HCT116 (cell line): ENCODE measurements around the gene SHISAL1. TPM values are rescaled to one million over a fixed set of nuclear protein-coding genes. Genes with fewer than 3 reads are reported as not detected.

Experiments
- ATAC-seq: fragments of 200-7000 bp; cut with Tn5 transposase; 2 replicates; pipeline ENCODE4 v1.9.1; 2020; ENCODE audit warnings: mild to moderate bottlenecking, moderate library complexity
- BruUV-seq: library from RNA; stranded (reverse); fragments of 400-500 nt; replicated peaks from 2 replicates; lab custom pipeline; 2021; lab: Mats Ljungman, UMichigan
- CTCF ChIA-PET: fragments of 300-600 bp; sonication (Branson Sonifier 250); formaldehyde crosslinking; loops from one replicate; lab custom pipeline; 2021; ENCODE audit warnings: antibody characterized with exemption; lab: Charles Lee
- POLR2A ChIA-PET: fragments of 300-600, 350-600 bp; sonication (Branson Sonifier 250); formaldehyde crosslinking; loops from one replicate; lab custom pipeline; 2021; ENCODE audit warnings: antibody characterized with exemption; lab: Charles Lee
- RAD21 ChIA-PET, 2 experiments: fragments of 300-600 bp; sonication (Branson Sonifier 250); formaldehyde crosslinking; loops; one replicate each; lab custom pipeline; 2023; ENCODE audit warnings: low total read pairs in 2 of 2; ENCODE audit not compliant: uncharacterized antibody in 2 of 2, unreplicated experiment in 2 of 2, low non-redundant PET in 1 of 2; lab: Charles Lee
- DNase-seq: peaks from one replicate; pipeline ENCODE4 v3.0.0-alpha.2; 2010; ENCODE audit warnings: low read depth, low spot score
- H2AFZ ChIP-seq: fragments of 200-600 bp; shearing (Covaris generic), sonication (generic); 2 replicates; pipeline ENCODE4 v1.6.1; 2017; ENCODE audit warnings: low read depth, mixed run types, mixed read lengths, antibody characterized with exemption, low read length; ENCODE audit not compliant: poor library complexity, severe bottlenecking
- H3K27ac ChIP-seq: 2 replicates; pipeline ENCODE4 v1.5.1; 2012; ENCODE audit warnings: low read depth, low read length
- H3K27me3 ChIP-seq: fragments of 200-600 bp; sonication (generic); 2 replicates; pipeline ENCODE4 v1.6.1; 2016; ENCODE audit warnings: mixed run types, low read length, mixed read lengths; ENCODE audit not compliant: insufficient read depth
- H3K36me3 ChIP-seq, 2 experiments: fragments of 200-500 bp in 1 of 2; fragments of 200-600 bp in 1 of 2; sonication (Bioruptor generic) in 1 of 2; sonication (generic) in 1 of 2; 2 replicates each; pipeline versions ENCODE4 v1.5.1 to v1.6.1; 2014 to 2016; ENCODE audit warnings: low read length in 2 of 2, inconsistent platforms in 1 of 2, mixed read lengths in 1 of 2, mixed run types in 1 of 2; ENCODE audit not compliant: insufficient read depth in 2 of 2, control insufficient read depth in 1 of 2
- H3K4me1 ChIP-seq, 2 experiments: fragments of 200-600 bp in 1 of 2; sonication (generic) in 1 of 2; 2 replicates each; pipeline versions ENCODE4 v1.5.1 to v1.6.1; 2012 to 2017; ENCODE audit warnings: low read length in 2 of 2, inconsistent platforms in 1 of 2, mild to moderate bottlenecking in 1 of 2, mixed read lengths in 1 of 2, mixed run types in 1 of 2, moderate library complexity in 1 of 2; ENCODE audit not compliant: insufficient read depth in 2 of 2, control insufficient read depth in 1 of 2
- H3K4me2 ChIP-seq: fragments of 200-600 bp; sonication (generic); 2 replicates; pipeline ENCODE4 v1.6.1; 2017; ENCODE audit warnings: mixed run types, low read length, mixed read lengths
- H3K4me3 ChIP-seq, 2 experiments: fragments of 200-600 bp in 1 of 2; sonication (generic) in 1 of 2; replicated peaks in 1 of 2; 2 replicates each; pipeline ENCODE4 v1.5.1; 2011 to 2016; ENCODE audit warnings: low read length in 2 of 2, control low read depth in 1 of 2, low read depth in 1 of 2, mild to moderate bottlenecking in 1 of 2, mixed read lengths in 1 of 2, mixed run types in 1 of 2
- H3K79me2 ChIP-seq: fragments of 200-600 bp; sonication (generic); 2 replicates; pipeline ENCODE4 v1.6.1; 2017; ENCODE audit warnings: mild to moderate bottlenecking, mixed run types, low read length, moderate library complexity, mixed read lengths; ENCODE audit not compliant: insufficient read depth
- H3K9ac ChIP-seq: fragments of 200-600 bp; sonication (generic); 2 replicates; pipeline ENCODE4 v1.6.1; 2016; ENCODE audit warnings: low read length, mixed read lengths
- H3K9me2 ChIP-seq: fragments of 200-600 bp; sonication (generic), shearing (Covaris generic); 2 replicates; pipeline ENCODE4 v1.6.1; 2017; ENCODE audit warnings: mixed run types, mild to moderate bottlenecking, moderate library complexity; ENCODE audit not compliant: insufficient read depth
- H3K9me3 ChIP-seq, 2 experiments: fragments of 200-500 bp in 1 of 2; fragments of 200-600 bp in 1 of 2; sonication (Bioruptor generic) in 1 of 2; sonication (generic) in 1 of 2; 2 replicates each; pipeline ENCODE4 v1.6.1; 2014 to 2017; ENCODE audit warnings: low read length in 2 of 2, mixed read lengths in 2 of 2, inconsistent platforms in 1 of 2, low read depth in 1 of 2, mild to moderate bottlenecking in 1 of 2, mixed run types in 1 of 2, moderate library complexity in 1 of 2; ENCODE audit not compliant: control insufficient read depth in 1 of 2, insufficient read depth in 1 of 2
- H4K20me1 ChIP-seq: fragments of 200-600 bp; sonication (generic), shearing (Covaris generic); 2 replicates; pipeline ENCODE4 v1.6.1; 2017; ENCODE audit warnings: mixed run types, mild to moderate bottlenecking, moderate library complexity; ENCODE audit not compliant: insufficient read depth
- ATF3 ChIP-seq: IDR thresholded peaks from 2 replicates; pipeline ENCODE4 v1.6.1; 2012
- CBX3 ChIP-seq: IDR thresholded peaks from 2 replicates; pipeline ENCODE4 v1.6.1; 2012; ENCODE audit warnings: low read depth
- CEBPB ChIP-seq: IDR thresholded peaks from 2 replicates; pipeline ENCODE4 v1.6.1; 2012; ENCODE audit warnings: low read depth
- ELF1 ChIP-seq: IDR thresholded peaks from 2 replicates; pipeline ENCODE4 v1.6.1; 2012; ENCODE audit warnings: low read depth, borderline replicate concordance
- EZH2 ChIP-seq: fragments of 200-600 bp; sonication (generic); IDR thresholded peaks from 2 replicates; pipeline ENCODE4 v1.6.1; 2017; ENCODE audit warnings: antibody characterized with exemption, mixed run types
- EZH2phosphoT487 ChIP-seq: fragments of 200-600 bp; IDR thresholded peaks from 2 replicates; pipeline ENCODE4 v1.6.1; 2018; ENCODE audit warnings: antibody characterized with exemption, borderline replicate concordance
- FOSL1 ChIP-seq: IDR thresholded peaks from 2 replicates; pipeline ENCODE4 v1.6.1; 2012; ENCODE audit warnings: low read depth
- POLR2A ChIP-seq: IDR thresholded peaks from 2 replicates; pipeline ENCODE4 v1.7.0; 2011; ENCODE audit warnings: borderline replicate concordance; ENCODE audit not compliant: insufficient read depth, insufficient read length; ENCODE audit errors: extremely low read depth
- RAD21 ChIP-seq: IDR thresholded peaks from 2 replicates; pipeline ENCODE4 v1.6.1; 2012; ENCODE audit warnings: low read depth, mild to moderate bottlenecking
- REST ChIP-seq: IDR thresholded peaks from 2 replicates; pipeline ENCODE4 v1.6.1; 2012; ENCODE audit warnings: low read depth
- SIN3A ChIP-seq: IDR thresholded peaks from 2 replicates; pipeline ENCODE4 v1.6.1; 2012; ENCODE audit warnings: low read depth
- SP1 ChIP-seq: IDR thresholded peaks from 2 replicates; pipeline ENCODE4 v1.6.1; 2012; ENCODE audit warnings: low read depth
- SRF ChIP-seq: IDR thresholded peaks from 2 replicates; pipeline ENCODE4 v1.6.1; 2012; ENCODE audit warnings: low read depth
- TCF7L2 ChIP-seq: IDR thresholded peaks from 2 replicates; pipeline ENCODE4 v1.7.0; 2011; ENCODE audit warnings: borderline replicate concordance, inconsistent platforms; ENCODE audit not compliant: insufficient read depth, insufficient read length; ENCODE audit errors: extremely low read depth
- YY1 ChIP-seq: IDR thresholded peaks from 2 replicates; pipeline ENCODE4 v1.6.1; 2011; ENCODE audit warnings: low read length, low read depth, moderate library complexity, mild to moderate bottlenecking; ENCODE audit not compliant: insufficient replicate concordance; ENCODE audit errors: extremely low read depth
- ZBTB33 ChIP-seq: IDR thresholded peaks from 2 replicates; pipeline ENCODE4 v1.6.1; 2011; ENCODE audit warnings: mild to moderate bottlenecking, low read length, moderate library complexity; ENCODE audit not compliant: insufficient replicate concordance; ENCODE audit errors: extremely low read depth
- ZFX ChIP-seq: fragments of 450-650 bp; IDR thresholded peaks from 2 replicates; pipeline ENCODE4 v1.6.1; 2017
- ZNF274 ChIP-seq: fragments of 200-500 bp; sonication (Bioruptor generic); IDR thresholded peaks from 2 replicates; pipeline ENCODE4 v1.6.1; 2014; ENCODE audit warnings: mild to moderate bottlenecking, low read depth, low read length, inconsistent platforms
- intact Hi-C: fragments of 100-400 bp; cut with micrococcal nuclease; formaldehyde crosslinking; loops from 2 replicates; pipeline ENCODE4 v1.10.0; 2022
- total RNA-seq: library from RNA; stranded (reverse); gene quantifications from one replicate; pipeline ENCODE4 v1.2.1, GENCODE V29; 2021; ENCODE audit not compliant: unreplicated experiment
- TF ChIP-seq, protein P1 (sequence below): IDR thresholded peaks from 2 replicates; pipeline ENCODE4 v1.6.1; 2012
- TF ChIP-seq, protein P2 (sequence below), 3 experiments: fragments of 200-600 bp in 1 of 3; sonication (generic) in 1 of 3; IDR thresholded peaks in 2 of 3; conservative IDR thresholded peaks in 1 of 3; 2 replicates each; pipeline ENCODE4 v1.5.1; 2012 to 2017; ENCODE audit warnings: low read depth in 2 of 3, low read length in 2 of 3, antibody characterized with exemption in 1 of 3, borderline replicate concordance in 1 of 3, control low read depth in 1 of 3, mild to moderate bottlenecking in 1 of 3, mixed read lengths in 1 of 3, mixed run types in 1 of 3, moderate library complexity in 1 of 3; ENCODE audit not compliant: insufficient read depth in 1 of 3

Gene SHISAL1
- total RNA-seq, 1 experiment from 2014 or later = not detected

GRCh38 chr22:44202261-44202789 lies 110.4 kb downstream of the SHISAL1 start:
- Histone ChIP-seq H3K79me2 (no peaks in the 10 kb centered on the region), H3K9me2 (no peaks in the 10 kb centered on the region), H3K9ac (no peak overlapping the region), H3K4me1 (no peaks in the 10 kb centered on the region), H3K27me3 (0 out of 2 replicates have a peak, but pooled peaks cover 5% of the 10 kb centered on the region), H3K4me3 (no peak overlapping the region), H3K4me2 (no peak overlapping the region), H2AFZ (no peak overlapping the region), H3K36me3 (no peaks in the 10 kb centered on the region), H3K9me3 (no peaks in the 10 kb centered on the region), H4K20me1 (no peaks in the 10 kb centered on the region), H3K27ac (no peak overlapping the region)
- ChIA-PET CTCF (no interaction called here), RAD21 (no interaction called here), POLR2A (no interaction called here)
- TF ChIP-seq TCF7L2 = no peak
- TF ChIP-seq RAD21 = no peak
- TF ChIP-seq ZBTB33 = no peak
- TF ChIP-seq EZH2 = no peak
- no peak for TF ChIP-seq POLR2A
- no peak for TF ChIP-seq CBX3
- TF ChIP-seq, protein P1, sequence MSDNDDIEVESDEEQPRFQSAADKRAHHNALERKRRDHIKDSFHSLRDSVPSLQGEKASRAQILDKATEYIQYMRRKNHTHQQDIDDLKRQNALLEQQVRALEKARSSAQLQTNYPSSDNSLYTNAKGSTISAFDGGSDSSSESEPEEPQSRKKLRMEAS = no peak
- TF ChIP-seq SRF = no peak
- TF ChIP-seq FOSL1 = no peak
- TF ChIP-seq ZFX = no peak
- TF ChIP-seq, protein P2, sequence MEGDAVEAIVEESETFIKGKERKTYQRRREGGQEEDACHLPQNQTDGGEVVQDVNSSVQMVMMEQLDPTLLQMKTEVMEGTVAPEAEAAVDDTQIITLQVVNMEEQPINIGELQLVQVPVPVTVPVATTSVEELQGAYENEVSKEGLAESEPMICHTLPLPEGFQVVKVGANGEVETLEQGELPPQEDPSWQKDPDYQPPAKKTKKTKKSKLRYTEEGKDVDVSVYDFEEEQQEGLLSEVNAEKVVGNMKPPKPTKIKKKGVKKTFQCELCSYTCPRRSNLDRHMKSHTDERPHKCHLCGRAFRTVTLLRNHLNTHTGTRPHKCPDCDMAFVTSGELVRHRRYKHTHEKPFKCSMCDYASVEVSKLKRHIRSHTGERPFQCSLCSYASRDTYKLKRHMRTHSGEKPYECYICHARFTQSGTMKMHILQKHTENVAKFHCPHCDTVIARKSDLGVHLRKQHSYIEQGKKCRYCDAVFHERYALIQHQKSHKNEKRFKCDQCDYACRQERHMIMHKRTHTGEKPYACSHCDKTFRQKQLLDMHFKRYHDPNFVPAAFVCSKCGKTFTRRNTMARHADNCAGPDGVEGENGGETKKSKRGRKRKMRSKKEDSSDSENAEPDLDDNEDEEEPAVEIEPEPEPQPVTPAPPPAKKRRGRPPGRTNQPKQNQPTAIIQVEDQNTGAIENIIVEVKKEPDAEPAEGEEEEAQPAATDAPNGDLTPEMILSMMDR (IDR thresholded peaks at IDR 0.05 in 2 of 3, conservative IDR thresholded peaks at IDR 0.05 in 1 of 3; ENCODE audit: borderline replicate concordance in 1 of 3, insufficient read depth in 1 of 3, low read depth in 2 of 3, low read length in 2 of 3) = no peak
- no peak for TF ChIP-seq CEBPB
- no peak for TF ChIP-seq ZNF274
- no peak for TF ChIP-seq SIN3A
- no peak for TF ChIP-seq ATF3
- no peak for TF ChIP-seq SP1
- TF ChIP-seq YY1 = no peak
- TF ChIP-seq ELF1 = no peak
- no peak for TF ChIP-seq EZH2phosphoT487
- TF ChIP-seq REST = no peak
- no TSS peak for BruUV-seq
- intact Hi-C loops = no loop called here
- DNase-seq (no peak), ATAC-seq (no peak)
